CD14-positive monocyte (primary cell): Measurements from ENCODE around the gene CCDC38. TPM values are rescaled to one million over a fixed set of nuclear protein-coding genes. Genes with fewer than 3 reads are reported as not detected.

ENCODE experiments used
- DNase-seq, 3 donors: peaks; one replicate each; pipeline ENCODE4 v3.0.0-alpha.2; 2011 to 2022
- H2AFZ ChIP-seq: 2 replicates; pipeline ENCODE4 v1.6.0; 2012; ENCODE audit warnings: mild to moderate bottlenecking, low read depth, low read length, inconsistent platforms; ENCODE audit not compliant: insufficient read depth, poor library complexity, severe bottlenecking
- H3K27ac ChIP-seq, 2 donors: 1 replicate in 1 of 2; 2 replicates in 1 of 2; pipeline ENCODE4 v1.5.1; 2012 to 2013; ENCODE audit warnings: low read length in 2 of 2, control low read depth in 1 of 2, inconsistent platforms in 1 of 2, low read depth in 1 of 2, mild to moderate bottlenecking in 1 of 2
- H3K27me3 ChIP-seq, 2 donors: one replicate each; pipeline versions ENCODE4 v1.6.0 to v1.6.1; 2011 to 2013; ENCODE audit warnings: low read length in 2 of 2; ENCODE audit not compliant: control insufficient read depth in 2 of 2, insufficient read depth in 2 of 2
- H3K36me3 ChIP-seq, 2 donors: replicated peaks in 1 of 2; 1 replicate in 1 of 2; 2 replicates in 1 of 2; pipeline versions ENCODE4 v1.5.1 to v1.6.1; 2012 to 2013; ENCODE audit warnings: low read length in 2 of 2, control low read depth in 1 of 2, inconsistent platforms in 1 of 2, mild to moderate bottlenecking in 1 of 2; ENCODE audit not compliant: insufficient read depth in 2 of 2, control insufficient read depth in 1 of 2
- H3K4me1 ChIP-seq, 2 donors: 1 replicate in 1 of 2; 2 replicates in 1 of 2; pipeline versions ENCODE4 v1.5.1 to v1.6.1; 2012 to 2013; ENCODE audit warnings: low read length in 2 of 2, control low read depth in 1 of 2, inconsistent platforms in 1 of 2, mild to moderate bottlenecking in 1 of 2, moderate library complexity in 1 of 2; ENCODE audit not compliant: insufficient read depth in 2 of 2, control insufficient read depth in 1 of 2
- H3K4me2 ChIP-seq: replicated peaks from 2 replicates; pipeline ENCODE3; 2012; ENCODE audit warnings: low read length, moderate library complexity, mild to moderate bottlenecking; ENCODE audit not compliant: poor library complexity, severe bottlenecking; ENCODE audit errors: extremely low read depth
- H3K4me3 ChIP-seq, 3 experiments: fragments of 200-600 bp in 1 of 3; sonication (generic) in 1 of 3; replicated peaks in 1 of 3; 1 replicate in 2 of 3; 2 replicates in 1 of 3; pipeline ENCODE4 v1.5.1; 2011 to 2013; ENCODE audit warnings: low read length in 3 of 3, mild to moderate bottlenecking in 3 of 3, control low read depth in 2 of 3, low read depth in 2 of 3, inconsistent platforms in 1 of 3, moderate library complexity in 1 of 3
- H3K79me2 ChIP-seq: 2 replicates; pipeline ENCODE4 v1.6.0; 2012; ENCODE audit warnings: mild to moderate bottlenecking, control low read depth, inconsistent platforms, low read length, moderate library complexity; ENCODE audit not compliant: insufficient read depth
- H3K9ac ChIP-seq: 2 replicates; pipeline ENCODE4 v1.6.0; 2017; ENCODE audit warnings: low read length, mild to moderate bottlenecking; ENCODE audit not compliant: insufficient read depth, poor library complexity, severe bottlenecking
- H3K9me3 ChIP-seq, 2 donors: replicated peaks in 1 of 2; 1 replicate in 1 of 2; 2 replicates in 1 of 2; pipeline versions ENCODE4 v1.5.1 to v1.6.1; 2012 to 2013; ENCODE audit warnings: low read length in 2 of 2, control low read depth in 1 of 2; ENCODE audit not compliant: control insufficient read depth in 1 of 2, insufficient read depth in 1 of 2
- H4K20me1 ChIP-seq: 2 replicates; pipeline ENCODE4 v1.6.0; 2012; ENCODE audit warnings: mild to moderate bottlenecking, low read length, control low read depth, moderate library complexity; ENCODE audit not compliant: insufficient read depth
- H3K27ac Mint-ChIP-seq, 7 donors: one replicate each; pipeline ENCODE4 v1.8.0; 2020; ENCODE audit warnings: mild to moderate bottlenecking in 7 of 7, mixed read lengths in 7 of 7, moderate library complexity in 6 of 7, inconsistent platforms in 2 of 7
- H3K27me3 Mint-ChIP-seq, 3 donors: one replicate each; pipeline ENCODE4 v1.8.0; 2021 to 2022; ENCODE audit warnings: low read depth in 3 of 3, mild to moderate bottlenecking in 3 of 3, mixed read lengths in 3 of 3, moderate library complexity in 3 of 3, inconsistent platforms in 1 of 3
- H3K36me3 Mint-ChIP-seq, 2 donors: one replicate each; pipeline ENCODE4 v1.8.0; 2020; ENCODE audit warnings: mixed read lengths in 2 of 2, inconsistent platforms in 1 of 2, mild to moderate bottlenecking in 1 of 2
- H3K4me1 Mint-ChIP-seq: one replicate; pipeline ENCODE4 v1.8.0; 2020; ENCODE audit warnings: mild to moderate bottlenecking, mixed read lengths
- H3K4me3 Mint-ChIP-seq, 2 donors: one replicate each; pipeline ENCODE4 v1.8.0; 2020; ENCODE audit warnings: mild to moderate bottlenecking in 2 of 2, mixed read lengths in 2 of 2, moderate library complexity in 1 of 2
- H3K9me3 Mint-ChIP-seq, 7 donors: one replicate each; pipeline ENCODE4 v1.8.0; 2020 to 2022; ENCODE audit warnings: mixed read lengths in 7 of 7, mild to moderate bottlenecking in 6 of 7, moderate library complexity in 6 of 7, inconsistent platforms in 2 of 7
- CTCF ChIP-seq: fragments of 200-600 bp; IDR thresholded peaks from one replicate; pipeline ENCODE4 v1.8.0; 2022; ENCODE audit warnings: antibody characterized with exemption, mild to moderate bottlenecking
- WGBS: methylation state at CpG from one replicate; pipeline ENCODE4 v1.1.5; 2013; ENCODE audit warnings: missing lambda C conversion rate; ENCODE audit not compliant: insufficient coverage; 5-methylcytosine and 5-hydroxymethylcytosine counted together
- intact Hi-C, 2 donors: fragments of 100-400 bp; cut with micrococcal nuclease; formaldehyde crosslinking; loops; one replicate each; pipeline versions ENCODE4 v1.15.0 to v1.15.1; 2023
- polyA plus RNA-seq, 3 donors: library from polyadenylated mRNA; depleted of rRNA in 1 of 3; unstranded in 2 of 3; stranded (reverse) in 1 of 3; fragments of 300-500 nt in 2 of 3; fragments of >200 nt in 1 of 3; fragmentation: Illumina TruSeq in 2 of 3; gene quantifications; 1 replicate in 2 of 3; 2 replicates in 1 of 3; pipeline ENCODE4 v1.2.3, GENCODE V29; 2012 to 2021

The CCDC38 gene
- polyA plus RNA-seq, 3 donors = not detected

- Histone ChIP-seq H2AFZ (no peak overlapping the region), H3K79me2 (no peaks in the 10 kb centered on the region), H4K20me1 (no peaks in the 10 kb centered on the region), H3K9ac (no peak overlapping the region), H3K4me3 (no peak overlapping the region), H3K4me1 (no peaks in the 10 kb centered on the region), H3K27ac (no peak overlapping the region), H3K27me3 (no peaks in the 10 kb centered on the region), H3K9me3 (no peaks in the 10 kb centered on the region), H3K4me2 (no peak overlapping the region), H3K36me3 (peaks cover 88 to 100% of the 10 kb centered on the region in 2 donors)
- intact Hi-C loops = no loop called here
- no peak for TF ChIP-seq CTCF
- H3K9me3 Mint-ChIP-seq = no peaks in the 10 kb centered on the region
- H3K36me3 Mint-ChIP-seq = peaks cover 77 to 97% of the 10 kb centered on the region in 2 donors
- no peak overlapping the region for H3K27ac Mint-ChIP-seq
- no peak for DNase-seq
- WGBS = 100% methylated on average over 1 of the region's 3 CpGs
- no peaks in the 10 kb centered on the region for H3K27me3 Mint-ChIP-seq
- H3K4me3 Mint-ChIP-seq = no peak overlapping the region
- no peaks in the 10 kb centered on the region for H3K4me1 Mint-ChIP-seq
These were observed 36.4 kb upstream of the CCDC38 start for GRCh38 chr12:95978774-95979173.

GRCh38 chr12:95978351-95978750, 35.9 kb upstream of the CCDC38 start:
- H2AFZ ChIP-seq = no peak overlapping the region
- H3K27me3 ChIP-seq = no peaks in the 10 kb centered on the region
- TF ChIP-seq CTCF = no peak
- intact Hi-C loops = no loop called here
- no peak overlapping the region for H3K9ac ChIP-seq
- no peak overlapping the region for H3K27ac ChIP-seq
- DNase-seq = no peak
- Mint-ChIP-seq H3K9me3 (no peaks in the 10 kb centered on the region), H3K36me3 (peaks cover 78 to 97% of the 10 kb centered on the region in 2 donors), H3K4me1 (peaks cover 2% of the 10 kb centered on the region), H3K27ac (no peak overlapping the region), H3K27me3 (no peaks in the 10 kb centered on the region), H3K4me3 (no peak overlapping the region)
- no peak overlapping the region for H3K4me3 ChIP-seq
- no peaks in the 10 kb centered on the region for H3K79me2 ChIP-seq
- peaks cover 88 to 100% of the 10 kb centered on the region in 2 donors for H3K36me3 ChIP-seq
- H3K4me1 ChIP-seq = no peaks in the 10 kb centered on the region
- H3K4me2 ChIP-seq = no peak overlapping the region
- 100% methylated on average over 3 of the region's 5 CpGs for WGBS
- no peaks in the 10 kb centered on the region for H3K9me3 ChIP-seq
- H4K20me1 ChIP-seq = no peaks in the 10 kb centered on the region
